ENCODE results near the gene SOCS3.

The SOCS3 gene

DNA sequence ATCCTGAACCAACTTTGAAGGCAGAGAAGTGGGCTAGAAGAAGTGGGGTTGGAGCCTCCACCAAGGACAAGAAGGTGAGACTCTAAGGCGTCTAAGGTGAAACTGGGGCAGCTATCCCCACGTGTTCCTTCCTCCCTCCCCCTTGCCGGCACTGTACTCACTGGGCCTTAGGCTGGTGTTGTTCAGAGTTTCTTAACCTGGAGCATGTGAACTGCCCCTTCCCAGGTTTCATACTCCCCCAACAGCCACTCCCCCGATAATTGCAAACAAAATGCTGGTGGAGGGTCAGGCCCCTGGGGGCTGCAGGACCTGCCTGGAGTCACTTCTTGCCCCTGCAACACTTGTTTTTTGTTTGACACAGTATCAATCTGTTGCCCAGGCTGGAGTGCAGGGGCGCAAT lies 7.3 kb upstream of the SOCS3 start:
- no peak for DNase-seq (ENCODE audit: low read depth in 2 of 2)

DNA sequence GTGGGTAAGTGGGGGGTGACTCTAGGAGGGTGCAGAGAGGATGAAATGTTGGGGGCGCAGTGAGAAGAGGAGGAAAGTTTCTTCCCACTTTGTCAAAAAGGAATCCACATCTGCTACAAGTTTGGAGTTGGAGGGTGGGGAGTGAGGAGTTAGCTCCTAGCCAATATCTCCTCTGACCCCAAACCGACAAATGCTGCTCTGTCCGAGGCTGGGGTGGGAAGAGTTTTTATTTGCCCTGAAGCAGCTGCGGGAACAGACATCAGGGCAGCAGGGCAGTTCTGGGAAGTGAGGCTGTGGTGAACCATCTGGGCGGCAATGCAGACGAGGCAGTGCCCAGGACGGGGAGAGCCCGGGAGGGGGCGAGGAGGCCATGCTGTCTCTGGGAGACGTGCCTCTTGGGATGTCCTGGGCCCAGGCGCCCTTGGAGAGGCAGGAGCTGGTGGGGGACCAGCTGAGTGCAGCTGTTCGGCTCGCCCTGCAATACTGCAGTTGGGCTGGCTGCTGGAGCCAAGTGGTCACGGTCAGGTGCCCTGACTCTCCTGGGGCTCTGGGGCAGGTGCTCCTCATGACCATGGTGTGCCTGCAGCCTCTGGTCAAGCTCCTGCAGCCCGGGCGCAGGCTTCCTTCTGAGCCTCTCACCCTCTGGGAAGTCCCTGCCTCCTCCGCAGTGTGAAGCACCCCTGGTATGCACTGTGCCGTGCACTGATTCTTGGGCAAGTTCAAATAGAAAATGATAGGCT lies 6.4 kb upstream of the SOCS3 start:
- no peak for DNase-seq (ENCODE audit: low read depth in 2 of 2)

DNA sequence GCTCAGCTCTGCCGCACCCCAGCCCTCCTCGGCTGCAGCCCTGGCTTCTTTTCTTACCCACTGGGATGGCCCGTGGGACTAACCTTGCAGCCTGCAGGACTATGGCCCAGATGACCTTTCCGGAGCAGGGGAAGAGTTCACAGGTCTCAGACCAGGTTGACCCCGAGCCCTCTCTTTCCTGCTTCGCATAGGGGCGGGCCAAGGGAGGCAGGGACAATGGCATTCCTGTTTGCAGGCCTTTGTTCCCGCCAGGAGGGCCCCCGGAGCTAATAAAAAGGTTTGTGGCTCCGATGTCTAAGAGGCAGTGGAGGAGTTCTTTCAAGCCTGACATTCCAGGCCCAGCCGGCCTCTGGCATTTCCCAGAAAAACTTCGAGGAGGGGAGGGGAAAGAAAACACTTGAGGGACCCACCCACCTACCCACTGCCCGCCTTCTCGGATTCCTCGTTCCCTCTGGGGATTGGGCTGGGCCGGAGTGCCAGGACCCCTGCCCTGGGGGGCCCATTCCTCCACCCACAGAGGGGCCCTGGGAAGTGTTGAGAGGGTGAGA lies 5.8 kb upstream of the SOCS3 start:
- no peak for DNase-seq (ENCODE audit: low read depth in 2 of 2)

DNA sequence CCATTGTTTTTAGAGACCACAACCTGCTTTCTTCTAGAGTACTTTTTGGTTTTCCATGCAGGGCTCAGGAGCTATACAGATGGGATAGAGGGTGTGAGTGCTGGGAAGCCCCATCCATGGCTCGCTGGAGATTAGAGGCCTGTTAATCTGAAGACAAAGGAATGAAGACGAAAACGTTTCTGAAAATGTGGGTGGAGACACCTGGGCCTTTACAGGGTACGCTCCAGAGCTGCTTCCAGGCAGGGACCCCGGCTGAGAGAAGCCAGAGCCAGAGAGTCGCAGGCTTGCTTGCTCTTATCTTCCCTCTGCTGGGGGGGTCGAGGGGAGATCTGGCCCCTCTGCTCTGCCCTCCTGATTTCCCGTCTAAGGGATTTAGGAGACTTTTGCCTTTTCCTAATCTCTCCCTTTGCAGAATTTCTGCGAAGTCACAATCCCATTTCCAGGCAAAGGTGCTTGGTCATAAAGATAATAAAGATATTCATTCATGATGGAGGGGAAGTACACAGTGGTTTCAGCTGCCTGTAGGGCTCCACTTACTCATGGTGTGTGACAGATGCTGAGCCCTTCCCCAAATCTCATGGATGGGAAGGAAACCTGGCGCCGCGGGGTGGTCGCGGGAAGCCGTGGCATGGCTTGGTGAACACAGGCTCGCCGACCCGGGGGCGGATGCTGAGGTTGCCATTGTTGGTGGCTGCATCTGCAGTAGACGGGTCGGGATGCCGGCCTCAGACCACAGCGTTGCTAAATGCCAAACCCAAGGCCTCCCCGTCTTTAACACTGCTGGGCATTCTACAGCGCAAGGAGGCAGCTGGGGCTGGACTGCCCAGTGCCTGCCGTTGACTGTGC lies 4.8 kb upstream of the SOCS3 start:
- DNase-seq (ENCODE audit: low read depth in 2 of 2): no peak

DNA sequence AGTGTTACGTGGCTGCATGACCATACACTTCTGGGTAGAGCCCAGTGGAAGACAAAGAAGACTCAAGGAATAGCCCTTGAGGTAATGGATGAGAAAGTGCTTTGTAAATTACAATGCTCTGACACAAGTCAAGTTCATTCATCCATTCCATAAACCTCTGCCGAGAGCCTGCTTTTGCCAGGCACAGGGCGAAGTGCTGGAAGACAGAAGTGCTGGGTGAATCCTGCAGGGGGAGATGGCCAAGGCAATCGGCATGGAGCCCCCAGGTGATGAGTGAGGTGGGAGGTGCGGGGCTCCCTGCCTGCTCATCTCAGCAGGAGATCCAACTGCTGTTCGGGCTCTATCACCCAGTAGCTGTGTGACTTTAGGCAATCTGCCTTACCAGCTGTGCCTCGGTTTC lies 2.8 kb upstream of the SOCS3 start:
- no peak for DNase-seq (ENCODE audit: low read depth in 2 of 2)

DNA sequence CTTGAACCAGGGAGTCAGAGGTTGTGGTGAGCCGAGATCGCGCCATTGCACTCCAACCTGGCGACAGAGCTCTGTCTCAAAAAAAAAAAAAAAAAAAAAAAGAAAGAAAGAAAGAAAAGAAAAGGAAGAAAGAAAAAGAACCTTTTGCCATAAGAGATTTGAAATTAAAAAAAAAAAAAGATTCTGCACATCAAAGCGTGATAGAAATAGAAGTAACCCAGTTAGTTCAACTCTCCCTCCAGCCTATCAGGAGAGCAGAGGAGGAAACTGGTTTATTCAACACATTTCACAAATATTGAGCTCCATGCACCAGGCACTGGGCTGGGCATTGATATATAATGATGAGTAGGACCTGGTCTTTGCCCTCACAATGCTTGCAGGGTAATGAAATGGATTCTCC lies 2.4 kb upstream of the SOCS3 start:
- DNase-seq (ENCODE audit: low read depth in 2 of 2): no peak

DNA sequence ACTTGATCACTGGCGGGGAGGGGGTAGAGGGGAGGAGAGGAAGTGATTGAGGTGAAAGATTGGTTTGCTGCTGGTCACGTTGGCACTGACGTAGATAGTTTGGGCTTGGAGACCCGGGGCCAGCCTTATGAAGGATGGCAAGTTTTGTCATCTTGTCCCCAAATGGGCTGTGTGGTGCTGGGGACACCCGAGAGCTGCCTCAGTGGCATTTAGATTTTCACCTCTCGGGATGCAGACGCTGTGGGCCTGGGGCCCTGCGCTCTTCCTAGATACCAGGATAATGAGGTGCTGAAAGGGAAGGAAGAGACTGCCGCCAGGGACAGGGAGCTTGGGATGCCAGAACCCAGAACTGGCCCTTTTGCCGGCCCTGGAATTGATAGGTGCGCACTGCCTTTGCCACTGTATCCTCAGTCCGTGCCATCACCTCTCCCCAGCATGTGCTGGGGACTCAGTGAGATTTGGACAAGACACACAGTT lies 1.4 kb upstream of the SOCS3 start:
- no peak for DNase-seq (ENCODE audit: low read depth in 2 of 2)

DNA sequence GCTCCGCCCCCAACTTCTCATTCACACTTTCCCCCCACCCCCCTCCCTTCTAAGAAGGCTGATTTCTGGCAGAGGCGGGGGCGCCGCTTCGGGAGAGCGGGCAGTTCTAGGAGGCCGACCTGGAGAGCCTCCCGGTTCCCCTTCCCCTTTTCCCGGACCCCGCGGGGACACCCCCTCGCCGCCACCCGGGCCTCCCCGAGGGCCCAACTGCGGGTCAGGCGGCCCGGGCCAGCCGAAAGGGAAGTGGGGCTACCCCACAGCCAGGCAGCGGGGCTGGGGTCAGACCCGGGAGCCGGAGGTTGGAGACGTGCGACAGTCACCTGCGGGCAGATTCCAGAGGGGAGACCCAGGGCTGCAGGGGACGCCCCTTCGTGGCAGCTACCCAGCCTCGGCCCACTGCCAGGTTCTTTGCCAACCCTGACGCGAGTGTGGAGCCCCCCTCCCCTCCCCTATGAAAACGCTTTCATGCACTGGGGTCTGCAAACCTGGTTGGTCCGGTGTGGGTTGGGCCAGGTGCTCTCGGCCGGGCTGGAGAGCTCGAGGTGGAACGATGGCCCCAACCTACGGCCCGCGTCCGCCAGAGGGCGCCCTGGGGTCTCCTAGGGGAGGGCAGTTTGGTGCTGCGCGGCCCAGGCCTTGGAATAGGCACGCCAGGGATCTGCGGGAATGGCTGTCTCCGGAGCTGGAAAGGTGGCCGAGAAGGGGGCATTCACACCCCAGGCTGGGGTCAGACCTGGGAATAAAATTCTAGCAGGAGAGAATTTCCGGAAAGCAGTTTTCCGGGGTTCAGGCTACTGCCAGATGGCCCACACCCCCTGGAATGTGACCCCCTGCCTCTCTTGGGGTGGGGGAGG lies 721 bp upstream of the SOCS3 start:
- DNase-seq (ENCODE audit: low read depth in 2 of 2): peak; percentile 76 to 77

DNA sequence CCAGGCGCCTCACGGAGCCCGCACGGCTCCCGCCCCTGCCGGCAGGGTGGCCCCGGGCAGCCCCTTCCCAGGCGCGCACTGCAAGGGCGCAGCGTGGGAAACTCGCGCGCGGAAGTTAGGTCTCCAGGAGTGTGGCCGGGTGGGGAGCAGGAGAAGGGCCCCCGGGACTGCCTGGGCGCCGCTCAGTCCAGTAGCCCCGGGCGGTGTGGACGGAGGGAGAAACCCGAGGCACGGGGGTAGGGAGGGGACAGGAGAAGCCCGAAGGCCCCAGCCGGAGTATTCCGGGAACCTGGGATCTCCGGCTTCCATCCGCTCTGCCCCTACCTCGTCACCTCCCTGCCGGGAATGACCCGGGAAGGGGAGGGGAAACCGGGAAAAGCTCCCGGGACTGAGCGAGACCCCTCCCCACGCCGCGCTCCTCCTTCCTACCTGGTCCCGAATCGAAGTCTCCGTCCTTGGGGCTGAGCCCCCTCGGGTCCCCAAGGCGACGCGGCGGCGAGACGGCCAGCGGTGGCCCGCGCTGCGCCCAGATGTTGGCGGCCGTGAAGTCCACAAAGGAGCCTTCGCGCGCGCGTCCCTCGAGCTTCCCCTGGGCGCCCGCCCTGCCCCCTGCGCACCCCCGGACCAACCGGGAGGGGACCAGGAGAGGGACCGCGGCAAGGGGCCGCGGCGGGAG lies 418 bp downstream of the SOCS3 start:
- DNase-seq (ENCODE audit: low read depth in 2 of 2): no peak

DNA sequence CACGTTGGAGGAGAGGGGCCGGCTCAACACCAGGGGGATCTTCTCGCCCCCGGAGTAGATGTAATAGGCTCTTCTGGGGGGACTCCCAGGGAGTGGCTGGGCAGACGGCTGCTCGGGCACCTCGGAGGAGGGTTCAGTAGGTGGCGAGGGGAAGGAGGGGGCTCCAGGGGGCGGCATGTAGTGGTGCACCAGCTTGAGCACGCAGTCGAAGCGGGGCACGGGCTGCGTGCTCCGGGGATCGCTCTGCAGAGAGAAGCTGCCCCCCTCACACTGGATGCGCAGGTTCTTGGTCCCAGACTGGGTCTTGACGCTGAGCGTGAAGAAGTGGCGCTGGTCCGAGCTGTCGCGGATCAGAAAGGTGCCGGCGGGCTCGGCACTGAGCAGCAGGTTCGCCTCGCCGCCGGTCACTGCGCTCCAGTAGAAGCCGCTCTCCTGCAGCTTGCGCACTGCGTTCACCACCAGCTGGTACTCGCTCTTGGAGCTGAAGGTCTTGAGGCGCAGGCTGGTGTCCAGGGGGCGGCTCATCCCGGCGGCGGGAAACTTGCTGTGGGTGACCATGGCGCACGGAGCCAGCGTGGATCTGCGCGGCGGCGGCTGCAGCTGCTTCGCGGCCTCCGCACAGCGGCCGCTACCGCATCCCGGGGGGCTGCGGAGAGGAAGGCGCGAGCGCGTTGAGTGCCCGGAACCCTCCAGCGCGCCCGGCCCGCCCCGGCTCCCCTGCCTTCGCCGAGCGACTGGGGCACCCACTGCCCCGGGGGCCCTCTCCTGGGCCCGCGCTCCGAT lies 1.1 kb downstream of the SOCS3 start:
- no peak for DNase-seq (ENCODE audit: low read depth in 2 of 2)

DNA sequence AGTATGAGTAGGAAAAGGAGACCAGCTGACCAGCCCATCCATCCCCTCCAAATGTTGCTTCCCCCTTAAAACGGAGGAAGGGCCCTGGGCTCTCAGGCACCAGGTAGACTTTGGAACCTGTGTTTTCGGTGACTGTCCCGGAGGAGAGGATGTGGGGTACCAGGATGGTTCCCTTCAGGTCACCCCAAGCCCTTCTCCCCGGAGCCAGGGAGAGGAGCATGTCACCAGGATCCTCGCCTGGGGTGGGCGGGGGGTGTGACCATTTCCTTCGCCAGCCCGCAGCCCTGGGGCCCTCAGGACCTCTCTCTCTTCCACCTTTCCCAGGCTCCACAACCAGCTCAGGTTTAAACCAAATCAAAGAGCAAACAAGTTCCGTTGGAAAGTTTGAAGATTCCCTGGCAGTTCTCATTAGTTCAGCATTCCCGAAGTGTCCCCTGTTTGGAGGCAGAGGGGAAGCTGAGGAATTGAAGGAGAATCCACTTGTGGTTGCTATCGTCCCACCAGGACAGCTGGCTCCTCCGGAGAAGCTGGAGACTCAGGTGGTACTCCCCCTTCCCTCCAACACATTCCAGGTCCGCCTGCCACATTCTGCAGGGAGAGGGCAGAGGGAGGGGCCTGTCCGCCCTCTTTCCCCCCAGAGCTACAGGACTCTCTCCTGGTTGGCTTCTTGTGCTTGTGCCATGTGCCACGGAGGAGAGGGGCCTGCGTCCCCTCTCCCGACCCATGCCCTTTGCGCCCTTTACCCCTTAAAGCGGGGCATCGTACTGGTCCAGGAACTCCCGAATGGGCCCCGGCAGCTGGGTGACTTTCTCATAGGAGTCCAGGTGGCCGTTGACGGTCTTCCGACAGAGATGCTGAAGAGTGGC lies 2.0 kb downstream of the SOCS3 start:
- DNase-seq (ENCODE audit: low read depth in 2 of 2): no peak

DNA sequence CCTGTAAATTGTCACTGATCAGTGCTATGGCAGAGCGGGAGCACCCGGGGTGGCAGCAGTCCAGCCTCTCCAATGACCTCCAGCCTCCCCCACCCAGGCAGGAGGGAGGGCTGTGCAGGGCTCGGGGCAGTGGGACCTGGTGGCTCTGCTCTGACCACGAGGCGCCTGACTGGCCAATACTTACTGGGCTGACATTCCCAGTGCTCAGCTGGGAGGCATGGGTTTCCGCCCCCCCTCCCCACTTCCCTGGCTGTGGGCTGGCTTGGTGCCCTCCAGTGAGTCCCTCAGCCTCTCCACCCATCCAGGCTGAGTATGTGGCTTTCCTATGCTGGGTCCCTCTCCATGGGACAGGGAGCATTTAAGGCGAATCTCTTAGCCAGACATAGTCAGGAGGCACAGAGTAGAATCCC lies 2.7 kb downstream of the SOCS3 start:
- no peak for DNase-seq (ENCODE audit: low read depth in 2 of 2)

DNA sequence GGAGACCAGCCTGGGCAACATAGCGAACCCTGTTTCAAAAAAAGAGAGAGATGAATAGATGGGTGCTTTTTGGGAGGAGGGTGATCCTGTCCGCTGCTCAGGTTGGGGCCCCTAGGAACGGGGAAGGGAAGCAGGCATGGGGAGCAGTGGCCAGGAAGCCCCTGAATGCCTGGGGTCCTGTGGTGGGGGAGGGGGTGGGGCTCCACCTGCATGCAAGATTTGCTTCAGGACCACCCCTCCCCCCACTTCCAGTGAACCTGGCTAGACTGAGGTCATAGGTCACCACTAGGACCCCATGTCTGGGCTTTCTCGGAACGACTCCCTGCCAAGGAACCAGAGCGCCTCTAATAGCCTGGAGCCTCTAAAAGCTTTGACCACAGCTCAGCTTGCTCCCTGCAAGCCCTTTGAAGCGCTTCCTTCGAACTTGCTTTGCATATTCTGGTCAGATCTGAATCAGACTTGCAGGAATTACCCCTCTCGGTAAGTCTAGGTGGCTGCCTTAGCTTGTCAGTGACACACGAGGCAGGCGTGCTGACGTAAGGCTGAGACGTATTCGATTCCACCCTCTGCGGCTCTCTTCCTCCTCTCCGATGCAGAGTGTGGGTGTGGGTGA lies 3.7 kb downstream of the SOCS3 start:
- peak; percentile 71 to 89 for DNase-seq (ENCODE audit: low read depth in 2 of 2)

DNA sequence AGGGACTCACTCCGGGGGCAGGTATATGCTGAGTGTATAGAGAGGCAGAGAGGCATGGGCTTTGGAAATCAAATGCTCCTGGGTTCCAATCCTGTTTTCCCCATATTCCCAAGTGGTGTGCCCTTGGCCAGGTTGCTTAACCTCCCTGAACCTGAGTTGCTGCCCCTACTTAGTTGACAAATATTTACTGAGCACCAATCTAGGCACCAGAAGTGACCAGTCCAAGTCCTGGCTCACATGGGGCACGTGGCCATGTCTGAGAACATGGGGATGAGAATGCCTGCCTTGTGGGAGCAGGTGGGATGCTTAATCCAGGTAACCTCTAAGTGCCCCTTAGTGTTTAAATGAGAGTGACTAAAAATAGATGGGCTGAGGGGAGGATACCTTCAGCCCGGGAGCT lies 4.2 kb downstream of the SOCS3 start:
- DNase-seq (ENCODE audit: low read depth in 2 of 2): no peak

DNA sequence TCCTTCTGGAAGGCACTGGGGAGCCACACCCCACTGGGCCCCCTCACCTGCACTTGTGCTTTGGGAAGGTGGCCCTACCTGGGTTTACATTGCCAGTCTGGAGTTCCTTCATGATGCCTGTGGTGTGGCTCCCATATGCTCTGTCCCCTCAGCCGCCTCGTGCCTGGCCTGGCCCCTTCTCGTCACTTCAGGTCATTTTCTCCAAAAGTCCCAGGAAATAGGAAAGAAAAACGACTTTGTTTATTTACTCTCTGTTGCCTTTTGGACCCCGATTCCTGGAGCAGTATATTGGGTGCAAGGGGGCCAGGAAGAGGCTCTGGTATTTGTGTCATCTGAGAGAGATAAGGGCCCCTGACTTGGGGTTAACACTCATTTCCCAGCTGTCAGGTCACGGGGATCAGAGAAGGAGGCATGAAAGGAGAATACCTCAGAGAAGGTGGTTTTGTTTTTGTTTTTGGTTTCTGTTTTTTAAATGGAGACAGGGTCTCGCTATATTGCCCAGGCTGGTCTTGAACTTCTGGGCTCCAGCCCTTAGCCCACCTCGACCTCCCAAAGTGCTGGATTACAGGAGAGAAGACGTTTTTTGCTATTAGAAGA lies 4.7 kb downstream of the SOCS3 start:
- DNase-seq (ENCODE audit: low read depth in 2 of 2): no peak

DNA sequence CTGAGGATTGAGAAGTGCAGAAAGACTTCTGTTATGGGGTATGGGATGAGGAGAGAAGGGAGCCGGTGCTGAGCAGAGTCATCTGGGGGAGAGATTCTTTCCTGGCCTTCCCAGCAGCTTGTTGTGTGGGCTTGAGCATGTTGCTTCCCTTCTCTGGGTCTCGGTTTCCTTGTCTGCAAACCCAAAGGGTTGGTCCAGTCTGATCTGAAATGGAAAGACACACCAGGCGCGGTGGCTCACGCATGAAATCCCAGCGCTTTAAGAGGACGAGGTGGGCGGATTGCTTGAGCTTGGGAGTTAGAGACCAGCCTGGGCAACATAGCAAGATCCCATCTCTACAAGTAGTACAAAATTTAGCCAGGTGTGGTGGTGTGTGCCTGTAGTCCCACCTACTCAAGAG lies 6.0 kb downstream of the SOCS3 start:
- no peak for DNase-seq (ENCODE audit: low read depth in 2 of 2)

DNA sequence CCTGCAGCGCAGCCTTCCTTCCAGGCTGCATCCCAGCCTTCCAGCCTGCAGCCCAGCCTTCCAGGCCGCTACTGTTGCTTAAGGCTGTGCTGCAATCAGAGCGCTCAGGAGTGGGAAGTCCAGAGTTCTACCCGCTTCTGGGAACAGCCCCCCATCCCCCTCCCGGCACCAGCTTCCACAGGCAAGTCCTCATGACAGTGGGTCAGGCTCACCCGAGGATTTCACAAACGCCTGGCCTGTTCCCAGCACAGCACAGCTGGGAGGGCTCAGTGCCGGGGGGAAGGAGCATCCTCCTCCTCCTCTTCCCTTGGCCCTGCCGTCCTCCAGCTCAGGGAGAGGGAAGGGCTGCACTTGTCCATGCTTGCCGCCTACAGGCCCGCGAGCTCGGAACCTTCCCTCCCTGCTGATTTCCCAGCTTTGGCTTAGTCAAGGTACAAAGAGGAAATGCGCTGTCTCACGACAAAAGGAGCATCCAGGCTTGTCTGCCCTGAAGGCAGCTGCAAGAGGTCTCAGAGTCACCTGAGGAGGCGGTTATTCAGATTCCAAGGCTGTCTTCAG lies 8.3 kb downstream of the SOCS3 start:
- no peak for DNase-seq (ENCODE audit: low read depth in 2 of 2)

DNA sequence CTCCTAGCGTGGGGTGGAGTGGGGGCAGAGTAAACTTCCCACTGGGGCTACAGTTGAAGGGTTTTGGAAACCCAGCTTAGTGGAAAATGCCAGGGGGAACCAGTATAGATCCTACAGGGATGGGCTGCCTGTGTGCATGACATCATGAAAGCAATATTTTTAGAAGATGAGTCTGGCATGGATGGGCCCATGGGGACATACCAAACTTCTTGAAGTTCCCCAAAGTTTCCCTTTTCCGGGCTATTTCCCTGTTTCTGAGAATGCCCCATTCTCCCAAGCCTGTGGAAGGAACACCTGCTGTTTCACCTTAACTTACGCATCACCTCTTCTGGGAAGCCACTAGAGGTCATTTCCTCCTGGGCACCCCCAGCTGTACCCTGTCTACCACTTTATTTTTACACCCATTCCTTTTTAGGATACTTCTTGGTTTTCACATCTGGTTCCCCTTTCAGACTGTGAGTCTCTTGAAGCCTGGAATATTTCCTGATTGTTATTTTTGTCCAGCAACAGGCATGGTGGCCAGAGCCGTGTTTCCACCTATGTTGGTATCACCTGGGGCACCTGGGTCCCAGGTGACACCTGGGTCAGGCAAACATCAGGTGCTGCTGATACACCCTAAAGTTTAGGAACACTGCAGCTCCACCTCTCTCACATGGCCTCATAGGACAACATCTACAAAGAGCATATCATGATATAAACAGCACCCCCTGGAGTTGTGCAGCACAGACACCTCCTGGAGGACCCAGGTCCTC lies 9.8 kb downstream of the SOCS3 start:
- DNase-seq (ENCODE audit: low read depth in 2 of 2): no peak

Data from activated CD8-positive, alpha-beta memory T cell treated with anti-CD3 and anti-CD28 coated beads for 4 hours (primary cell).